ENCODE measurements around the gene NPAS3. TPM values are rescaled to one million over a fixed set of nuclear protein-coding genes. Genes with fewer than 3 reads are reported as not detected.

NPAS3 gene
- total RNA-seq, 1 donor = 0.36 TPM

- TF ChIP-seq CTCF (IDR thresholded peaks at IDR 0.05; ENCODE audit: insufficient read depth, low read length) = no peak
- no peak overlapping the region for H3K4me3 ChIP-seq (ENCODE audit: low read depth, low read length)
- peak; percentile 48 for DNase-seq (ENCODE audit: low read depth)
These were observed 803.5 kb downstream of the NPAS3 start for GRCh38 chr14:33742166-33742565.

GRCh38 chr14:33745163-33745562 is 806.5 kb downstream of the NPAS3 start:
- no peak for TF ChIP-seq CTCF (IDR thresholded peaks at IDR 0.05; ENCODE audit: insufficient read depth, low read length)
- no peak overlapping the region for H3K4me3 ChIP-seq (ENCODE audit: low read depth, low read length)
- peak; percentile 64 for DNase-seq (ENCODE audit: low read depth)

- no peak overlapping the region for H3K4me3 ChIP-seq (ENCODE audit: low read depth, low read length)
- no peak for TF ChIP-seq CTCF (IDR thresholded peaks at IDR 0.05; ENCODE audit: insufficient read depth, low read length)
- DNase-seq (ENCODE audit: low read depth) = no peak
These were observed 809.1 kb downstream of the NPAS3 start for GRCh38 chr14:33747749-33748148.

- H3K4me3 ChIP-seq (ENCODE audit: low read depth, low read length) = no peak overlapping the region
- peak; percentile 51 for DNase-seq (ENCODE audit: low read depth)
- TF ChIP-seq CTCF (IDR thresholded peaks at IDR 0.05; ENCODE audit: insufficient read depth, low read length) = no peak
These were observed 815.6 kb downstream of the NPAS3 start for GRCh38 chr14:33754261-33754660.

GRCh38 chr14:33755358-33755757 is 816.7 kb downstream of the NPAS3 start:
- no peak for TF ChIP-seq CTCF (IDR thresholded peaks at IDR 0.05; ENCODE audit: insufficient read depth, low read length)
- no peak overlapping the region for H3K4me3 ChIP-seq (ENCODE audit: low read depth, low read length)
- DNase-seq (ENCODE audit: low read depth) = no peak

- H3K4me3 ChIP-seq (ENCODE audit: low read depth, low read length) = no peak overlapping the region
- DNase-seq (ENCODE audit: low read depth) = peak; percentile 13
- no peak for TF ChIP-seq CTCF (IDR thresholded peaks at IDR 0.05; ENCODE audit: insufficient read depth, low read length)
These were observed 818.2 kb downstream of the NPAS3 start for GRCh38 chr14:33756833-33757232.

GRCh38 chr14:33758547-33758946 is 819.9 kb downstream of the NPAS3 start:
- no peak for DNase-seq (ENCODE audit: low read depth)
- H3K4me3 ChIP-seq (ENCODE audit: low read depth, low read length) = no peak overlapping the region
- no peak for TF ChIP-seq CTCF (IDR thresholded peaks at IDR 0.05; ENCODE audit: insufficient read depth, low read length)
